A673 (cell line): Measurements from ENCODE around the gene KREMEN1. TPM values are rescaled to one million over a fixed set of nuclear protein-coding genes. Genes with fewer than 3 reads are reported as not detected.

Experiments used
- BruUV-seq: library from RNA; stranded (reverse); fragments of 400-500 nt; replicated peaks from 2 replicates; lab custom pipeline; 2021; lab: Mats Ljungman, UMichigan
- CTCF ChIA-PET: fragments of 300-600 bp; sonication (Branson Sonifier 250); formaldehyde crosslinking; loops from one replicate; lab custom pipeline; 2022; ENCODE audit warnings: antibody characterized with exemption; lab: Charles Lee
- POLR2A ChIA-PET: fragments of 300-600 bp; sonication (Branson Sonifier 250); formaldehyde crosslinking; loops from one replicate; lab custom pipeline; 2022; ENCODE audit warnings: antibody characterized with exemption; ENCODE audit not compliant: low non-redundant PET; lab: Charles Lee
- DNase-seq: peaks from one replicate; pipeline ENCODE4 v3.0.0-alpha.2; 2015; ENCODE audit warnings: low spot score
- H3K27ac ChIP-seq: fragments of 200-600 bp; sonication (generic); 2 replicates; pipeline ENCODE4 v1.5.1; 2016; ENCODE audit warnings: mixed run types, low read depth, mild to moderate bottlenecking, mixed read lengths, antibody characterized with exemption, low read length; ENCODE audit not compliant: poor library complexity, severe bottlenecking
- H3K27me3 ChIP-seq: fragments of 200-600 bp; sonication (generic); replicated peaks from 2 replicates; pipeline ENCODE4 v1.6.1; 2017; ENCODE audit warnings: mixed run types, low read depth, mild to moderate bottlenecking, mixed read lengths, antibody characterized with exemption, low read length; ENCODE audit not compliant: insufficient read depth, poor library complexity
- H3K36me3 ChIP-seq: fragments of 200-600 bp; sonication (generic); 2 replicates; pipeline ENCODE4 v1.6.1; 2016; ENCODE audit warnings: mixed run types, mild to moderate bottlenecking, mixed read lengths, antibody characterized with exemption, low read length; ENCODE audit not compliant: insufficient read depth, poor library complexity, severe bottlenecking
- H3K4me1 ChIP-seq: fragments of 200-600 bp; sonication (generic); 2 replicates; pipeline ENCODE4 v1.6.1; 2017; ENCODE audit warnings: mixed run types, mild to moderate bottlenecking, mixed read lengths, antibody characterized with exemption, low read length; ENCODE audit not compliant: insufficient read depth, poor library complexity, severe bottlenecking
- H3K4me3 ChIP-seq: fragments of 200-600 bp; sonication (generic); 2 replicates; pipeline ENCODE4 v1.5.1; 2016; ENCODE audit warnings: low read depth, mixed run types, mild to moderate bottlenecking, mixed read lengths, low read length; ENCODE audit not compliant: poor library complexity, severe bottlenecking
- H3K9me3 ChIP-seq: fragments of 200-600 bp; sonication (generic); 2 replicates; pipeline ENCODE4 v1.6.1; 2016; ENCODE audit warnings: mixed run types, low read depth, mild to moderate bottlenecking, mixed read lengths, antibody characterized with exemption, low read length; ENCODE audit not compliant: poor library complexity, severe bottlenecking
- EZH2 ChIP-seq: fragments of 200-600 bp; sonication (generic); IDR thresholded peaks from 2 replicates; pipeline ENCODE4 v1.6.1; 2017; ENCODE audit warnings: borderline replicate concordance, low read depth, mild to moderate bottlenecking, mixed read lengths, antibody characterized with exemption, low read length; ENCODE audit not compliant: poor library complexity, severe bottlenecking
- intact Hi-C: fragments of 100-400 bp; cut with micrococcal nuclease; formaldehyde crosslinking; loops from one replicate; pipeline ENCODE4 v1.10.0; 2022; ENCODE audit not compliant: unreplicated experiment
- total RNA-seq: library from RNA; stranded (reverse); gene quantifications from 2 replicates; pipeline ENCODE4 v1.2.3, GENCODE V29; 2021
- TF ChIP-seq, protein P1 (sequence below): fragments of 300-800, 200-600 bp; sonication (generic); conservative IDR thresholded peaks from 2 replicates; pipeline ENCODE4 v1.5.1; 2017; ENCODE audit warnings: low read depth, mild to moderate bottlenecking, antibody characterized with exemption, low read length, moderate library complexity, mixed read lengths

The KREMEN1 gene
- total RNA-seq, 1 experiment from 2014 or later: 4.2 TPM

DNA sequence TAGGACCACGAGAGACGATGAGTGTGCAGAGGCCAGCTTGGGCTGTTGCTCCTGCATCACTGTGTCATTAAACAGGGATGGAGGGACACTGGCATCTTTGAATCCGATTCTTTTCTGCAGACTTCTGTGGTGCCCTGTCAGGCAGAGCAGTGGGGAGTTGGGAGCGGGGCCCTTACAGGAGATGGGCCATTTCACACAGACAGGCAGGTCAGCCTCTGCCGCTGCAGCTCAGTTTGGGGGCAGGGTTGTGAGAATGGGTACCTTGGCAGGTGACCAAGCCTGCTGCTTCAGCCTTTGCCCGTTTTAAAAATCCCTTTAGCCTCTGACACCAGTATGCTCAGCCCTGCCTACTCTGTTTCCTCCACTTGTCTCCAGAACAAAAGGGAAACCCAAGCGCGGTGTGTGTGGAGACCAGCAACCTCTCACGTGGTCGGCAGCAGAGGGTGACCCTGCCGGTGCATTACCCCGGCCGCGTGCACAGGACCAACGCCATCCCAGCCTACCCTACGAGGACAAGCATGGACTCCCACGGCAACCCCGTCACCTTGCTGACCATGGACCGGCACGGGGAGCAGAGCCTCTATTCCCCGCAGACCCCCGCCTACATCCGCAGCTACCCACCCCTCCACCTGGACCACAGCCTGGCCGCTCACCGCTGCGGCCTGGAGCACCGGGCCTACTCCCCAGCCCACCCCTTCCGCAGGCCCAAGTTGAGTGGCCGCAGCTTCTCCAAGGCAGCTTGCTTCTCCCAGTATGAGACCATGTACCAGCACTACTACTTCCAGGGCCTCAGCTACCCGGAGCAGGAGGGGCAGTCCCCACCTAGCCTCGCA lies 23.8 kb upstream of the KREMEN1 start:
- H3K27me3 ChIP-seq: no peaks in the 10 kb centered on the region
- TF ChIP-seq EZH2: no peak
- TF ChIP-seq, protein P1, sequence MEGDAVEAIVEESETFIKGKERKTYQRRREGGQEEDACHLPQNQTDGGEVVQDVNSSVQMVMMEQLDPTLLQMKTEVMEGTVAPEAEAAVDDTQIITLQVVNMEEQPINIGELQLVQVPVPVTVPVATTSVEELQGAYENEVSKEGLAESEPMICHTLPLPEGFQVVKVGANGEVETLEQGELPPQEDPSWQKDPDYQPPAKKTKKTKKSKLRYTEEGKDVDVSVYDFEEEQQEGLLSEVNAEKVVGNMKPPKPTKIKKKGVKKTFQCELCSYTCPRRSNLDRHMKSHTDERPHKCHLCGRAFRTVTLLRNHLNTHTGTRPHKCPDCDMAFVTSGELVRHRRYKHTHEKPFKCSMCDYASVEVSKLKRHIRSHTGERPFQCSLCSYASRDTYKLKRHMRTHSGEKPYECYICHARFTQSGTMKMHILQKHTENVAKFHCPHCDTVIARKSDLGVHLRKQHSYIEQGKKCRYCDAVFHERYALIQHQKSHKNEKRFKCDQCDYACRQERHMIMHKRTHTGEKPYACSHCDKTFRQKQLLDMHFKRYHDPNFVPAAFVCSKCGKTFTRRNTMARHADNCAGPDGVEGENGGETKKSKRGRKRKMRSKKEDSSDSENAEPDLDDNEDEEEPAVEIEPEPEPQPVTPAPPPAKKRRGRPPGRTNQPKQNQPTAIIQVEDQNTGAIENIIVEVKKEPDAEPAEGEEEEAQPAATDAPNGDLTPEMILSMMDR: no peak
- ChIA-PET POLR2A (no interaction called here), CTCF (no interaction called here)
- H3K4me3 ChIP-seq: no peak overlapping the region
- no peak for DNase-seq
- BruUV-seq: no TSS peak
- H3K36me3 ChIP-seq: peaks cover 15% of the 10 kb centered on the region
- no peaks in the 10 kb centered on the region for H3K9me3 ChIP-seq
- no peak overlapping the region for H3K27ac ChIP-seq
- no peaks in the 10 kb centered on the region for H3K4me1 ChIP-seq
- intact Hi-C loops: loop anchor here (10.0 kb wide), 1 partner anchor 196 kb away; no protein-coding TSS in a partner anchor

DNA sequence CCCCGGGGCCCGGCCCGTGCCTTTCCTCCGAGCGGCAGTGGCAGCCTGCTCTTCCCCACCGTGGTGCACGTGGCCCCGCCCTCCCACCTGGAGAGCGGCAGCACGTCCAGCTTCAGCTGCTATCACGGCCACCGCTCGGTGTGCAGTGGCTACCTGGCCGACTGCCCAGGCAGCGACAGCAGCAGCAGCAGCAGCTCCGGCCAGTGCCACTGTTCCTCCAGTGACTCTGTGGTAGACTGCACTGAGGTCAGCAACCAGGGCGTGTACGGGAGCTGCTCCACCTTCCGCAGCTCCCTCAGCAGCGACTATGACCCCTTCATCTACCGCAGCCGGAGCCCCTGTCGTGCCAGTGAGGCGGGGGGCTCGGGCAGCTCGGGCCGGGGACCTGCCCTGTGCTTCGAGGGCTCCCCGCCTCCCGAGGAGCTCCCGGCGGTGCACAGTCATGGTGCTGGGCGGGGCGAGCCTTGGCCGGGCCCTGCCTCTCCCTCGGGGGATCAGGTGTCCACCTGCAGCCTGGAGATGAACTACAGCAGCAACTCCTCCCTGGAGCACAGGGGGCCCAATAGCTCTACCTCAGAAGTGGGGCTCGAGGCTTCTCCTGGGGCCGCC lies 23.1 kb upstream of the KREMEN1 start:
- ChIA-PET POLR2A (no interaction called here), CTCF (no interaction called here)
- Histone ChIP-seq H3K9me3 (no peaks in the 10 kb centered on the region), H3K27me3 (no peaks in the 10 kb centered on the region), H3K36me3 (peaks cover 9% of the 10 kb centered on the region), H3K4me3 (no peak overlapping the region), H3K27ac (no peak overlapping the region), H3K4me1 (no peaks in the 10 kb centered on the region)
- no peak for DNase-seq
- TF ChIP-seq EZH2: no peak
- TF ChIP-seq, protein P1: no peak
- intact Hi-C loops: loop anchor here (10.0 kb wide), 1 partner anchor 195 kb away; no protein-coding TSS in a partner anchor
- BruUV-seq: no TSS peak

DNA sequence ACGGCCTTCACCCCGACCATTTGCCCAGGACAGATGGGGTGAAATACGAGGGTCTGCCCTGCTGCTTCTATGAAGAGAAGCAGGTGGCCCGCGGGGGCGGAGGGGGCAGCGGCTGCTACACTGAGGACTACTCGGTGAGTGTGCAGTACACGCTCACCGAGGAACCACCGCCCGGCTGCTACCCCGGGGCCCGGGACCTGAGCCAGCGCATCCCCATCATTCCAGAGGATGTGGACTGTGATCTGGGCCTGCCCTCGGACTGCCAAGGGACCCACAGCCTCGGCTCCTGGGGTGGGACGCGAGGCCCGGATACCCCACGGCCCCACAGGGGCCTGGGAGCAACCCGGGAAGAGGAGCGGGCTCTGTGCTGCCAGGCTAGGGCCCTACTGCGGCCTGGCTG lies 22.4 kb upstream of the KREMEN1 start:
- no peaks in the 10 kb centered on the region for H3K9me3 ChIP-seq
- no peaks in the 10 kb centered on the region for H3K4me1 ChIP-seq
- POLR2A ChIA-PET: no interaction called here
- no peak for DNase-seq
- CTCF ChIA-PET: no interaction called here
- intact Hi-C loops: no loop called here
- no peak overlapping the region for H3K4me3 ChIP-seq
- H3K27me3 ChIP-seq: no peaks in the 10 kb centered on the region
- TF ChIP-seq, protein P1: no peak
- no peak for TF ChIP-seq EZH2
- H3K27ac ChIP-seq: no peak overlapping the region
- peaks cover 9% of the 10 kb centered on the region for H3K36me3 ChIP-seq
- no TSS peak for BruUV-seq
